Activated naive CD4-positive, alpha-beta T cell (primary cell): ENCODE results near the gene DHDH.

Source experiments
- DNase-seq, 4 experiments: peaks; one replicate each; lab custom pipeline; 2025; lab: John Stamatoyannopoulos, UW

The DHDH gene

GRCh38 chr19:48950830-48951519 lies 17.5 kb downstream of the DHDH start:
- no peak for DNase-seq

GRCh38 chr19:48953141-48953540 lies 19.6 kb downstream of the DHDH start:
- DNase-seq: no peak

GRCh38 chr19:48953990-48954594 lies 20.6 kb downstream of the DHDH start:
- no peak for DNase-seq

- DNase-seq: peak; percentile 67 to 83 (median 78)
These were observed 21.3 kb downstream of the DHDH start, which contains the start of gene BAX for GRCh38 chr19:48954595-48955307. TSS of gene BAX (plus strand) at chr19:48954875. CDS start at chr19:48954929, 54 bp downstream.

GRCh38 chr19:48955308-48955958 lies 21.9 kb downstream of the DHDH start:
- no peak for DNase-seq

GRCh38 chr19:48958006-48958405 lies 24.5 kb downstream of the DHDH start:
- DNase-seq: no peak

- no peak for DNase-seq
These were observed 26.1 kb downstream of the DHDH start for GRCh38 chr19:48959341-48960239.

GRCh38 chr19:48961051-48961649 lies 27.7 kb downstream of the DHDH start:
- no peak for DNase-seq

- no peak for DNase-seq
These were observed 28.2 kb downstream of the DHDH start for GRCh38 chr19:48961673-48962028.

- DNase-seq: peak in 1 of 4 experiments; percentile 25
These were observed 28.7 kb downstream of the DHDH start for GRCh38 chr19:48962029-48962848.

GRCh38 chr19:48962849-48963165 lies 29.3 kb downstream of the DHDH start:
- no peak for DNase-seq

GRCh38 chr19:48963371-48964204 lies 30.1 kb downstream of the DHDH start:
- peak in 3 of 4 experiments; percentile 26 to 32 (median 27) for DNase-seq

- no peak for DNase-seq
These were observed 30.9 kb downstream of the DHDH start for GRCh38 chr19:48964205-48965039.

- peak; percentile 68 to 86 (median 76) for DNase-seq
These were observed 31.7 kb downstream of the DHDH start, which contains the start of gene FTL for GRCh38 chr19:48965040-48965805. TSS of gene FTL (plus strand) at chr19:48965309. CDS start at chr19:48965508, 199 bp downstream.

GRCh38 chr19:48965806-48966540 lies 32.5 kb downstream of the DHDH start:
- DNase-seq: peak; percentile 63 to 83 (median 72)

GRCh38 chr19:48966541-48967345 lies 33.2 kb downstream of the DHDH start:
- DNase-seq: no peak
